ENCODE data around the gene ECEL1. TPM values are rescaled to one million over a fixed set of nuclear protein-coding genes. Genes with fewer than 3 reads are reported as not detected.
"Not testable (repeated sequence)": the region's sequence is repeated elsewhere in the genome, so short reads cannot be mapped to it uniquely, and the experiment has no call there.

Gene ECEL1
- total and polyA plus RNA-seq, 4 donors = 0.09 to 0.35 (median 0.23) TPM

DNA sequence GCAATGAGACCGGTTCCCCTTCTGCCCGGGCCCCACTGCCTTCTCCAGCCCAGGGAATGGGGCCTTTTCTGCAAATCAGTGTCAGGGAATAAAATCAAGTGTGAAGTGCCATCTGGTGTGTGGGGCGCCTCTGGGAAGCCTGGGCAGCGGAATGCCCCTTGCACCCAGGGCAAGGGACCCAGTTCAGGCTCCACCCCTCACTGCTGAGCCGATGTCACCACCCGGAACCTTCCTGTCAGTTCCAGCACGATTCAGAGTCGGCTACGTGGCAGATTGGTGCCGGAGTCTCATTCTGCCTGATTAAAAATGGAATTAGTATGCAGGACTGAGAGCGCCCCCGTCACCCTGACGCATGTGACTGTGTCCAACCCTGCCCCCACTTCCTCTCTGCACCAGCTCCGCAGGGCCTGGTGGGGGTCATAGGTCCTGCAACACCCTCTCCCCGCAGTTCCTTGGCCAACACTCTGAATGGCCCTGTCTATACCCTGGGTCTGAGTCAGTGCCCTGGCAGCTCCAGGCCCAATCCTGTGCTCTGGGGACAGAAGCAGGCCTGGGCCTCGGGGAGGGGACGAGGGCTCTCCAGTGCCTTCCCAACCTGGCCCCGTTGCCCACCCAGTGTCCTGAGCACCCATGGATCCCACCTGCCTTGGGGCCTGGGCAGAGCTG is 39.9 kb downstream of the ECEL1 start:
- Histone ChIP-seq H3K4me1 (ENCODE audit: control insufficient read depth in 5 of 5, insufficient read depth in 5 of 5, low read length in 5 of 5) (peaks cover 0 to 7% (median 2%) of the 10 kb centered on the region in 5 donors), H3K4me3 (no peak overlapping the region), H3K36me3 (ENCODE audit: control insufficient read depth in 4 of 4, insufficient read depth in 4 of 4, low read length in 4 of 4) (no peaks in the 10 kb centered on the region), H3K9ac (ENCODE audit: insufficient read depth in 1 of 2, low read length in 2 of 2) (no peak overlapping the region), H3K27ac (ENCODE audit: low read depth in 1 of 2, low read length in 1 of 2) (no peak overlapping the region), H3K27me3 (ENCODE audit: control insufficient read depth in 3 of 3, insufficient read depth in 3 of 3, low read length in 2 of 3) (no peaks in the 10 kb centered on the region), H3K9me3 (ENCODE audit: control insufficient read depth in 4 of 4, insufficient read depth in 3 of 4, low read length in 3 of 4) (no peaks in the 10 kb centered on the region)
- TF ChIP-seq, protein P1, sequence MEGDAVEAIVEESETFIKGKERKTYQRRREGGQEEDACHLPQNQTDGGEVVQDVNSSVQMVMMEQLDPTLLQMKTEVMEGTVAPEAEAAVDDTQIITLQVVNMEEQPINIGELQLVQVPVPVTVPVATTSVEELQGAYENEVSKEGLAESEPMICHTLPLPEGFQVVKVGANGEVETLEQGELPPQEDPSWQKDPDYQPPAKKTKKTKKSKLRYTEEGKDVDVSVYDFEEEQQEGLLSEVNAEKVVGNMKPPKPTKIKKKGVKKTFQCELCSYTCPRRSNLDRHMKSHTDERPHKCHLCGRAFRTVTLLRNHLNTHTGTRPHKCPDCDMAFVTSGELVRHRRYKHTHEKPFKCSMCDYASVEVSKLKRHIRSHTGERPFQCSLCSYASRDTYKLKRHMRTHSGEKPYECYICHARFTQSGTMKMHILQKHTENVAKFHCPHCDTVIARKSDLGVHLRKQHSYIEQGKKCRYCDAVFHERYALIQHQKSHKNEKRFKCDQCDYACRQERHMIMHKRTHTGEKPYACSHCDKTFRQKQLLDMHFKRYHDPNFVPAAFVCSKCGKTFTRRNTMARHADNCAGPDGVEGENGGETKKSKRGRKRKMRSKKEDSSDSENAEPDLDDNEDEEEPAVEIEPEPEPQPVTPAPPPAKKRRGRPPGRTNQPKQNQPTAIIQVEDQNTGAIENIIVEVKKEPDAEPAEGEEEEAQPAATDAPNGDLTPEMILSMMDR (IDR thresholded peaks at IDR 0.05; ENCODE audit: control extremely low read depth, extremely low read depth) = no peak
- ATAC-seq (ENCODE audit: insufficient read depth, low FRiP score) (no peak), DNase-seq (no peak)
- 81 to 83% methylated on average over 18 of the region's 18 CpGs for WGBS, 2 donors

DNA sequence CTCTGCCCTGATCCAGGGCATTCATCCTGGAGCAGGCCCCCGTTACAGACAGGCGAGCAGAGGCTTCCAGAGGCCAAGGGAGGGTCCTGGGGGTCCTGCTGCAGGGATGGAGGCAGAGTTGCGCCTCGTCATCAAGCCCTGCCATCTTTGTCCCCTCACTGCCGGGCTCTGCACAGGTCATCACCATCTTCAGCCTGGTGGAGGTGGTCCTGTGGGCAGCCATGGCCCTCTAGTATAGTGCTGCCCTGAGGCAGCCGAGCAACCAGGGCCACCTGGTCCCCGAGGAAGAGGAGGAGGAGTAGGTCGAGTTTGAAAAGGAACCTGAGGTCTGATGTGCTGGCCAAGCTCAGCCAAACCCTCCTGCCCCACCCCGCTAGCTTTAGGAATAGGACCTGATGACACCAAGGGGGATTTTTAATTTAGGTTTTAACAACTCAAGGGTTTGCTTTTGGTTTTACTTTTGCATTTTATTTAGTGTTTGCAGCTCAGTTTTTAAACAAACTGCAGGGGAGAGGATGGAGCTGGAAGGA is 40.5 kb downstream of the ECEL1 start:
- Histone ChIP-seq H3K9ac (ENCODE audit: insufficient read depth in 1 of 2, low read length in 2 of 2) (no peak overlapping the region), H3K9me3 (ENCODE audit: control insufficient read depth in 4 of 4, insufficient read depth in 3 of 4, low read length in 3 of 4) (no peaks in the 10 kb centered on the region), H3K27me3 (ENCODE audit: control insufficient read depth in 3 of 3, insufficient read depth in 3 of 3, low read length in 2 of 3) (no peaks in the 10 kb centered on the region), H3K36me3 (ENCODE audit: control insufficient read depth in 4 of 4, insufficient read depth in 4 of 4, low read length in 4 of 4) (no peaks in the 10 kb centered on the region), H3K4me1 (ENCODE audit: control insufficient read depth in 5 of 5, insufficient read depth in 5 of 5, low read length in 5 of 5) (peaks cover 0 to 7% (median 2%) of the 10 kb centered on the region in 5 donors), H3K4me3 (no peak overlapping the region), H3K27ac (ENCODE audit: low read depth in 1 of 2, low read length in 1 of 2) (no peak overlapping the region)
- DNase-seq = no peak
- WGBS, 2 donors = 79 to 88% methylated on average over 9 of the region's 9 CpGs
- ATAC-seq (ENCODE audit: insufficient read depth, low FRiP score) = no peak
- TF ChIP-seq, protein P1 (IDR thresholded peaks at IDR 0.05; ENCODE audit: control extremely low read depth, extremely low read depth) = no peak

DNA sequence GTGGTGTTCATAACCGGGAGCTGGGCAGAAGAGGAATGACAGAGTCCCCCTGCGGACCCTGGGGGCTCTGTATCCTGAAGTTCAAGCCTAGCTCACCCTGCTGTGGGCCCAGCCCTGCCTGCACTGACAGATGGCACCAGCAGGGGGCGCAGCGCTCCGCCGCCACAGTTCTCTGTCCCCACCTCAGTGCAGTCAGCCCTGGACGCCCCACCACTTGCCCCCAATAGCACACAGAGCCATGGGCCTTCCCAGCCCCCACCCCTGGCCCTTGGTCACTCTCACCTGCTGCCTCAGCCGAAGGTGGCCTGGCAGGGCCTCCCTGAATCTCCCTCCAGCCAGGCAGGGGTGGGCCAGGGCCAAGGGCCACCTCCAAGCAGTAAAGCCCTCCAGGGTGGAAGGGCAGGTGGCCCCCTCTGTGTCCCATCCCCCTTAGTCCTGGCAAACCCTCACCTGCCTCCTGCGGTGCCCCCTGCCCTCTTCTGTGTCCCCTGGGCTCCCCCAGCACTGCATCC is 41.3 kb downstream of the ECEL1 start:
- not testable (repeated sequence) for H3K27me3 ChIP-seq (ENCODE audit: control insufficient read depth in 3 of 3, insufficient read depth in 3 of 3, low read length in 2 of 3); H3K4me1 ChIP-seq (ENCODE audit: control insufficient read depth in 5 of 5, insufficient read depth in 5 of 5, low read length in 5 of 5); DNase-seq; H3K36me3 ChIP-seq (ENCODE audit: control insufficient read depth in 4 of 4, insufficient read depth in 4 of 4, low read length in 4 of 4); H3K9ac ChIP-seq (ENCODE audit: insufficient read depth in 1 of 2, low read length in 2 of 2); H3K9me3 ChIP-seq (ENCODE audit: control insufficient read depth in 4 of 4, insufficient read depth in 3 of 4, low read length in 3 of 4); ATAC-seq (ENCODE audit: insufficient read depth, low FRiP score); H3K27ac ChIP-seq (ENCODE audit: low read depth in 1 of 2, low read length in 1 of 2); H3K4me3 ChIP-seq
- 29 to 42% methylated on average over 3 to 7 of the region's 9 CpGs for WGBS, 2 donors

DNA sequence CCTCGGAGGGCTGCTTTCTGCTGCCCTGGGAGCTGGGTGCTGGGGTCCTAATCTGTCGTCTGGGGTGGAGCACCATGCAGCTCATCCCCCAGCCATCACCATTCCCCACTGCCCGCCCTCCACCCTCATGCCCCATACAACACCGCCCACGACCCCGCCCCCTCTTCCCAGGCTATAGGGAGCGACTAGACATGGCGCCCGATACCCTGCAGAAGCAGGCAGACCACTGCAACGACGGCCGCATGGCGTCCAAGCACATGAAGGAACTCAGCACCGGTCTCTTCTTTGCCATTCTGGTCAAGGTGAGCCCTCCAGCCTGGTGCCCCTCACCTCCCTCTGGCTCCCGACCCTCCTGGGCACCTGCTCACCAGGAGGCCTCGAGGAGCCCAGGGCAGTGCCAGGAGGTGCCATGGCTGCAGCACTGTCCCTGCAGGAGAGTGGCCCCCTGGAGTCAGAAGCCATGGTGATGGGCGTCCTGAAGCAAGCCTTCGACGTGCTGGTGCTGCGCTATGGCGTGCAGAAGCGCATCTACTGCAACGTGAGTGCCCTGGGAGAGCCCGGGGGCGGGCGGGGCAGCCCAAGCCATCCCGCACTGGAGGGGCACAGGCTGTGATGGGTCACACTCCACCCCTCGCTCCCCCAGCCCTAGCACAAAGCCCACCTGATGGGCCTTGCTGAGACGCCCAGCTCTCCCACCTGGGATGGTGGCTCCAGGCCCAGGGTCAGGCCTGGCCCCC is 42.3 kb downstream of the ECEL1 start:
- not testable (repeated sequence) for H3K4me1 ChIP-seq (ENCODE audit: control insufficient read depth in 5 of 5, insufficient read depth in 5 of 5, low read length in 5 of 5); H3K36me3 ChIP-seq (ENCODE audit: control insufficient read depth in 4 of 4, insufficient read depth in 4 of 4, low read length in 4 of 4); H3K9ac ChIP-seq (ENCODE audit: insufficient read depth in 1 of 2, low read length in 2 of 2); H3K4me3 ChIP-seq; DNase-seq; H3K27ac ChIP-seq (ENCODE audit: low read depth in 1 of 2, low read length in 1 of 2); H3K9me3 ChIP-seq (ENCODE audit: control insufficient read depth in 4 of 4, insufficient read depth in 3 of 4, low read length in 3 of 4); ATAC-seq (ENCODE audit: insufficient read depth, low FRiP score); H3K27me3 ChIP-seq (ENCODE audit: control insufficient read depth in 3 of 3, insufficient read depth in 3 of 3, low read length in 2 of 3)
- WGBS, 2 donors = 80 to 87% methylated on average over 22 to 26 of the region's 29 CpGs
